Transverse colon (tissue), 4 donors: ENCODE results near the gene DIRAS1.

Experiments
- CTCF ChIP-seq, 5 experiments: fragments of 200-600 bp in 3 of 5; fragments of 450-650 bp in 2 of 5; sonication (generic) in 3 of 5; IDR thresholded peaks; 1 replicate in 2 of 5; 2 replicates in 3 of 5; pipeline ENCODE4 v1.5.1; 2016 to 2017; ENCODE audit warnings: antibody characterized with exemption in 5 of 5, inconsistent platforms in 3 of 5, mild to moderate bottlenecking in 2 of 5, moderate library complexity in 1 of 5
- EP300 ChIP-seq: sonication (generic); formaldehyde crosslinking; IDR thresholded peaks from one replicate; pipeline ENCODE4 v1.6.1; 2017; ENCODE audit warnings: antibody characterized with exemption, low read depth
- POLR2A ChIP-seq: fragments of 450-650 bp; IDR thresholded peaks from one replicate; pipeline ENCODE4 v1.6.1; 2016; ENCODE audit warnings: antibody characterized with exemption, mild to moderate bottlenecking, moderate library complexity
- POLR2AphosphoS5 ChIP-seq, 3 donors: sonication (generic); formaldehyde crosslinking; IDR thresholded peaks; one replicate each; pipeline ENCODE4 v1.6.1; 2016; ENCODE audit warnings: antibody characterized with exemption in 3 of 3

- TF ChIP-seq CTCF (IDR thresholded peaks at IDR 0.05) (no peak), POLR2A (no peak), POLR2AphosphoS5 (IDR thresholded peaks at IDR 0.05) (no peak), EP300 (no peak)
Measured at GRCh38 chr19:2686360-2686759, 34.8 kb downstream of the DIRAS1 start.
